ENCODE data around the gene RWDD4.

RWDD4 gene

GRCh38 chr4:183594823-183595222 is 64.2 kb downstream of the RWDD4 start:
- no peak overlapping the region for H3K4me3 ChIP-seq (ENCODE audit: low read depth, low read length)
- no peak for DNase-seq (ENCODE audit: low read depth, low spot score)
- TF ChIP-seq, protein P1, sequence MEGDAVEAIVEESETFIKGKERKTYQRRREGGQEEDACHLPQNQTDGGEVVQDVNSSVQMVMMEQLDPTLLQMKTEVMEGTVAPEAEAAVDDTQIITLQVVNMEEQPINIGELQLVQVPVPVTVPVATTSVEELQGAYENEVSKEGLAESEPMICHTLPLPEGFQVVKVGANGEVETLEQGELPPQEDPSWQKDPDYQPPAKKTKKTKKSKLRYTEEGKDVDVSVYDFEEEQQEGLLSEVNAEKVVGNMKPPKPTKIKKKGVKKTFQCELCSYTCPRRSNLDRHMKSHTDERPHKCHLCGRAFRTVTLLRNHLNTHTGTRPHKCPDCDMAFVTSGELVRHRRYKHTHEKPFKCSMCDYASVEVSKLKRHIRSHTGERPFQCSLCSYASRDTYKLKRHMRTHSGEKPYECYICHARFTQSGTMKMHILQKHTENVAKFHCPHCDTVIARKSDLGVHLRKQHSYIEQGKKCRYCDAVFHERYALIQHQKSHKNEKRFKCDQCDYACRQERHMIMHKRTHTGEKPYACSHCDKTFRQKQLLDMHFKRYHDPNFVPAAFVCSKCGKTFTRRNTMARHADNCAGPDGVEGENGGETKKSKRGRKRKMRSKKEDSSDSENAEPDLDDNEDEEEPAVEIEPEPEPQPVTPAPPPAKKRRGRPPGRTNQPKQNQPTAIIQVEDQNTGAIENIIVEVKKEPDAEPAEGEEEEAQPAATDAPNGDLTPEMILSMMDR (IDR thresholded peaks at IDR 0.05; ENCODE audit: insufficient read depth, low read length, missing control alignments) = no peak
- CTCF ChIA-PET = interaction anchor here (0.8 kb wide), 1 partner anchor 123 kb away, joined by 3 read pairs; no protein-coding TSS in a partner anchor
- POLR2A ChIA-PET = no interaction called here

DNA sequence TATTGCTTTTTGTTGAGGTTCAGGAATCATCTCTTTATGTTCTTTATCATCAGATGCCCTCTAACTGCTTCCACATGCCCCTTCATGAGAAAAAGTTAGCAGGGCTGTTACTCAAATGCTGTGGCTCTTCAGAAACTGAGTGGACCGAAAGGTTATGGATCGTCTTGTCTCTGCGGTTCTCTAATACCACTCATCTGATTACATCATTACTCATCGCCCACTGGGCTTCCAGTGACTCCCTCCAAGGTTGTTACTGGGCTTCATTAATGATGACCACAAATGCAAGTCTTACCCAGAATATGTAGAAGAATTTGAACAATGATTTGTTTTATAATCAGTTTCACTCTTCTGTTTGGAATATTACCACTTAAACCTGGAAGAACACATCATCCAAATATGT is 67.7 kb downstream of the RWDD4 start:
- H3K4me3 ChIP-seq (ENCODE audit: low read depth, low read length) = no peak overlapping the region
- TF ChIP-seq, protein P1 (IDR thresholded peaks at IDR 0.05; ENCODE audit: insufficient read depth, low read length, missing control alignments) = no peak
- DNase-seq (ENCODE audit: low read depth, low spot score) = no peak
- ChIA-PET CTCF (interaction anchor here (1.1 kb wide), 1 partner anchor 9 kb away, joined by 3 read pairs; no protein-coding TSS in a partner anchor), POLR2A (no interaction called here)

Data from AG04449 (cell line).